ENCODE measurements around the gene CLEC10A.

- TF ChIP-seq TAF1 (IDR thresholded peaks at IDR 0.05; ENCODE audit: low read depth, low read length), result no peak
- TF ChIP-seq POLR2A (IDR thresholded peaks at IDR 0.05; ENCODE audit: low read depth, low read length), result no peak
- no peak for TF ChIP-seq SPI1 (IDR thresholded peaks at IDR 0.05; ENCODE audit: low read depth, low read length)
Observed at GRCh38 chr17:7067198-7067597, 12.9 kb downstream of the CLEC10A start.

Measured in GM12891 (cell line).